Heart left ventricle (tissue), 13 donors: ENCODE measurements around the gene TEDC2.

Experiments
- POLR2A ChIP-seq, 2 donors: fragments of 450-650 bp; IDR thresholded peaks; one replicate each; pipeline ENCODE4 v1.6.1; 2017; ENCODE audit warnings: antibody characterized with exemption in 2 of 2, mild to moderate bottlenecking in 2 of 2, moderate library complexity in 2 of 2
- TF ChIP-seq, protein P1 (sequence below), 12 donors: fragments of 200-600 bp; sonication (generic) in 4 of 12; IDR thresholded peaks; one replicate each; pipeline versions ENCODE4 v1.5.0 to v1.8.0; 2018 to 2022; ENCODE audit warnings: antibody characterized with exemption in 12 of 12, mild to moderate bottlenecking in 5 of 12
- donor health status: ischemic (EF 13 %, LVEDD 7.1; RV severe dilation, severe dysfunction).
- donor health status: DM: no; HTN: yes; CAD: no.
- donor health status: DM: no; HTN: no; CAD: no.
- donor health status: ischemic (EF 25% LVEDD 6.9; RV normal size, moderate dysfunction).
- donor health status: ischemic (EF 25% LVEDD 5.7; RV mildly dilated, moderate dysfunction).
- donor health status: ischemic (EF 35%, LVEDD 5.7; RV mildly dilated, moderate dysfunction).
- donor health status: nonischemic (EF 11% LVEDD 7.7; RV severe dilation, severe dysfunction).
- donor health status: DM: yes; HTN: yes; CAD: no.
- donor health status: PGD.
- donor health status: ischemic (EF 29% LVEDD 5.4; RV normal size, mild dysfunction).
- donor health status: nonischemic (EF 23%, LVEDD 6.1; RV moderate dilation, normal function).

DNA sequence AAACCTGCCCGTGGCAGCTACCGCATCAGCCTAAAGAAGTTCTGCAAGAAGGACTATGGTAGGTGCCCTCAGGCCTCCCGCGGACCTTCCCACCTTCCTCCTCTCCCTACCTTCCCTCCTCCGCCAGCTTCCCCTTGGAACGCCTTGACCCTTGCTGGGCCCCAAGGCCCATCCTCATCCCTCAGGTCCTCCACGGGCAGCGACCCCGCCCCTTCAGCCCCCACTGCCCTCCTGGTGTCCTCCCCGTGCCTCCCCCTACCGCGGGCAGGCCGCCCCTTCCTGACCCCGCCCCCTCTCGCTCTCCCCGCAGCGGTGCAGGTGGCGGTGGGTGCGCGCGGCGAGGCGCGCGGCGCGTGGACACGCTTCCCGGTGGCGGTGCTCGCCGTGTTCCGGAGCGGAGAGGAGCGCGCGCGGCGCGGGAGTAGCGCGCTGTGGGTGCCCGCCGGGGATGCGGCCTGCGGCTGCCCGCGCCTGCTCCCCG, 13.6 kb downstream of the TEDC2 start:
- TF ChIP-seq, protein P1, sequence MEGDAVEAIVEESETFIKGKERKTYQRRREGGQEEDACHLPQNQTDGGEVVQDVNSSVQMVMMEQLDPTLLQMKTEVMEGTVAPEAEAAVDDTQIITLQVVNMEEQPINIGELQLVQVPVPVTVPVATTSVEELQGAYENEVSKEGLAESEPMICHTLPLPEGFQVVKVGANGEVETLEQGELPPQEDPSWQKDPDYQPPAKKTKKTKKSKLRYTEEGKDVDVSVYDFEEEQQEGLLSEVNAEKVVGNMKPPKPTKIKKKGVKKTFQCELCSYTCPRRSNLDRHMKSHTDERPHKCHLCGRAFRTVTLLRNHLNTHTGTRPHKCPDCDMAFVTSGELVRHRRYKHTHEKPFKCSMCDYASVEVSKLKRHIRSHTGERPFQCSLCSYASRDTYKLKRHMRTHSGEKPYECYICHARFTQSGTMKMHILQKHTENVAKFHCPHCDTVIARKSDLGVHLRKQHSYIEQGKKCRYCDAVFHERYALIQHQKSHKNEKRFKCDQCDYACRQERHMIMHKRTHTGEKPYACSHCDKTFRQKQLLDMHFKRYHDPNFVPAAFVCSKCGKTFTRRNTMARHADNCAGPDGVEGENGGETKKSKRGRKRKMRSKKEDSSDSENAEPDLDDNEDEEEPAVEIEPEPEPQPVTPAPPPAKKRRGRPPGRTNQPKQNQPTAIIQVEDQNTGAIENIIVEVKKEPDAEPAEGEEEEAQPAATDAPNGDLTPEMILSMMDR (IDR thresholded peaks at IDR 0.05): no peak
- TF ChIP-seq POLR2A (IDR thresholded peaks at IDR 0.05): no peak
